Uterus (tissue), 2 donors: ENCODE results near the gene SSTR4.

Source experiments
- POLR2A ChIP-seq, 2 donors: fragments of 450-650 bp; IDR thresholded peaks; one replicate each; pipeline ENCODE4 v1.6.1; 2016; ENCODE audit warnings: antibody characterized with exemption in 2 of 2, mild to moderate bottlenecking in 1 of 2, moderate library complexity in 1 of 2
- TF ChIP-seq, protein P1 (sequence below), 4 experiments: fragments of 200-600 bp in 2 of 4; fragments of 450-650 bp in 2 of 4; sonication (generic) in 2 of 4; IDR thresholded peaks; one replicate each; pipeline ENCODE4 v1.5.1; 2016 to 2019; ENCODE audit warnings: antibody characterized with exemption in 4 of 4, mild to moderate bottlenecking in 2 of 4, moderate library complexity in 1 of 4

DNA sequence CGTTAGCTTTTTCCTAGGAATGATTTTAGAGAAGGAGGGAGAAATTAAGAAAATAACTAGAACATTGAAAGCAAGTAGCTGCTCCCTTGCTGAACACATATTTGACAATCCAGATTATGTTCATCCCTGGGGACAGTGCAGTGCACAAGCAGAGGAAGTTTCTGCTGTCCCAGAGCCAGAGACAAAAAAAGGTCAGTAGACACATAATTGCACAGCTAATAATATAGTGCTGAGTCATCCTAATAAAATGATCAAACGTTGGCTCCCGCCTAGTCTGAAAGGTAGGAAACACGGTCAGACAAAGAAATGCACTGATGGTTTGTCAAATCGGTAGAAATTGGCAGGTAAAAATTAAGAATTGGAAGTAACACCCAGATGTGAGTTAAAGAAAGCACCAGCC, 21.7 kb upstream of the SSTR4 start:
- TF ChIP-seq, protein P1, sequence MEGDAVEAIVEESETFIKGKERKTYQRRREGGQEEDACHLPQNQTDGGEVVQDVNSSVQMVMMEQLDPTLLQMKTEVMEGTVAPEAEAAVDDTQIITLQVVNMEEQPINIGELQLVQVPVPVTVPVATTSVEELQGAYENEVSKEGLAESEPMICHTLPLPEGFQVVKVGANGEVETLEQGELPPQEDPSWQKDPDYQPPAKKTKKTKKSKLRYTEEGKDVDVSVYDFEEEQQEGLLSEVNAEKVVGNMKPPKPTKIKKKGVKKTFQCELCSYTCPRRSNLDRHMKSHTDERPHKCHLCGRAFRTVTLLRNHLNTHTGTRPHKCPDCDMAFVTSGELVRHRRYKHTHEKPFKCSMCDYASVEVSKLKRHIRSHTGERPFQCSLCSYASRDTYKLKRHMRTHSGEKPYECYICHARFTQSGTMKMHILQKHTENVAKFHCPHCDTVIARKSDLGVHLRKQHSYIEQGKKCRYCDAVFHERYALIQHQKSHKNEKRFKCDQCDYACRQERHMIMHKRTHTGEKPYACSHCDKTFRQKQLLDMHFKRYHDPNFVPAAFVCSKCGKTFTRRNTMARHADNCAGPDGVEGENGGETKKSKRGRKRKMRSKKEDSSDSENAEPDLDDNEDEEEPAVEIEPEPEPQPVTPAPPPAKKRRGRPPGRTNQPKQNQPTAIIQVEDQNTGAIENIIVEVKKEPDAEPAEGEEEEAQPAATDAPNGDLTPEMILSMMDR (IDR thresholded peaks at IDR 0.05), result no peak
- TF ChIP-seq POLR2A (IDR thresholded peaks at IDR 0.05), result no peak
